ENCODE data around the gene ADAMTS12.

- TF ChIP-seq CTCF (IDR thresholded peaks at IDR 0.05) (no peak), POLR2A (IDR thresholded peaks at IDR 0.05) (no peak)
Measured at GRCh38 chr5:33905381-33905780, 13.6 kb upstream of the ADAMTS12 start.

Measured in body of pancreas (tissue), 4 donors.